Measurements from ENCODE around the gene UNC13C. TPM values are rescaled to one million over a fixed set of nuclear protein-coding genes. Genes with fewer than 3 reads are reported as not detected.

UNC13C gene
- total and polyA plus RNA-seq, 10 of the 15 experiments (the other 5 are each of a cell fraction or from before 2014, with no cell fraction given): 9.9 to 81.3 (median 25.0) TPM

DNA sequence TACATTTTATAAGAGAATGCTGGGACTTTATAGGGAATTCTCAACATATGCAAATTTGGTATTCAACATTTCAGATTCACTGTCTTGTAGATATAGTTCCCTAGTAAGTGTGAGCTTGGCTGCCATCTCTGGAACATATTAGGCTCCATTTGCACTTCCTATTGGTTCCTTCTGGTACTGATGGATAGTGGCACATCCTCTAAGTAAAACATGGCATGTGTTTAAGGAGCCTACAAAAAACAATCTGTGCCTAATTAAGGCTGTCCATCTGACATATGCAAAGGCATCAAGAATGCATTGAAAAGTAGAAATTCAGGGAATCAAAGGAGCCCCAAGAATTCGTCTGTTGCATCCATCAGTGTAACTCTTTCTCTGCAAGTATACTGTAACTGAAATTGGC, 344.1 kb downstream of the UNC13C start:
- H3K27ac ChIP-seq (ENCODE audit: control insufficient read depth, insufficient read depth): no peak overlapping the region
- 4% methylated on average over 1 of the region's 1 CpG for WGBS (ENCODE audit: insufficient coverage, insufficient replicate concordance, low lambda C conversion rate, missing lambda C conversion rate)
- in situ Hi-C loops (cut with MboI): no loop called here

More for the DNA sequence above, 344.1 kb downstream of the UNC13C start:
- no peak overlapping the region for H3K4me3 ChIP-seq
- CTCF ChIA-PET: interaction anchor here (1.1 to 1.2 kb wide), 2 partner anchors 8 to 84 kb away, joined by 3 read pairs; no protein-coding TSS in a partner anchor
- no peaks in the 10 kb centered on the region for H3K4me1 ChIP-seq (ENCODE audit: control insufficient read depth, insufficient read depth, low read length)
- POLR2A ChIA-PET: interaction anchor here (1.8 kb wide), 1 partner anchor 10 kb away, joined by 4 read pairs; no protein-coding TSS in a partner anchor
- SMC1A ChIA-PET (ENCODE audit: uncharacterized antibody, unreplicated experiment): interaction anchor here (0.6 to 3.0 kb wide), 6 partner anchors 8 to 178 kb away, joined by 3 to 7 read pairs (median 3); no protein-coding TSS in a partner anchor
- no peaks in the 10 kb centered on the region for H3K9me3 ChIP-seq (replicated peaks; ENCODE audit: control insufficient read depth, insufficient read depth, low read length)
- H3K4me2 ChIP-seq (ENCODE audit: control insufficient read depth, insufficient read depth): no peak overlapping the region
- H3K79me2 ChIP-seq (ENCODE audit: control insufficient read depth, insufficient read depth, low read length): no peaks in the 10 kb centered on the region
- DNase-seq (ENCODE audit: low read depth, low spot score) (no peak), ATAC-seq (no peak), FAIRE-seq (no peak)
- no peaks in the 10 kb centered on the region for H3K36me3 ChIP-seq (ENCODE audit: control insufficient read depth in 2 of 2, insufficient read depth in 2 of 2, low read length in 1 of 2)
- no peak overlapping the region for H2AFZ ChIP-seq (ENCODE audit: control insufficient read depth, low read depth, low read length)
- BruUV-seq (replicated peaks): no TSS peak
- H3K9ac ChIP-seq (ENCODE audit: control insufficient read depth, insufficient read depth, low read length): no peak overlapping the region
- H3K27me3 ChIP-seq (replicated peaks in 1 of 2; ENCODE audit: control insufficient read depth in 2 of 2, insufficient read depth in 2 of 2, low read length in 1 of 2): no peaks in the 10 kb centered on the region
- H4K20me1 ChIP-seq (ENCODE audit: control insufficient read depth, insufficient read depth): no peaks in the 10 kb centered on the region
- intact Hi-C loops (cut with micrococcal nuclease; ENCODE audit: unreplicated experiment): no loop called here
- TF ChIP-seq, protein P1, sequence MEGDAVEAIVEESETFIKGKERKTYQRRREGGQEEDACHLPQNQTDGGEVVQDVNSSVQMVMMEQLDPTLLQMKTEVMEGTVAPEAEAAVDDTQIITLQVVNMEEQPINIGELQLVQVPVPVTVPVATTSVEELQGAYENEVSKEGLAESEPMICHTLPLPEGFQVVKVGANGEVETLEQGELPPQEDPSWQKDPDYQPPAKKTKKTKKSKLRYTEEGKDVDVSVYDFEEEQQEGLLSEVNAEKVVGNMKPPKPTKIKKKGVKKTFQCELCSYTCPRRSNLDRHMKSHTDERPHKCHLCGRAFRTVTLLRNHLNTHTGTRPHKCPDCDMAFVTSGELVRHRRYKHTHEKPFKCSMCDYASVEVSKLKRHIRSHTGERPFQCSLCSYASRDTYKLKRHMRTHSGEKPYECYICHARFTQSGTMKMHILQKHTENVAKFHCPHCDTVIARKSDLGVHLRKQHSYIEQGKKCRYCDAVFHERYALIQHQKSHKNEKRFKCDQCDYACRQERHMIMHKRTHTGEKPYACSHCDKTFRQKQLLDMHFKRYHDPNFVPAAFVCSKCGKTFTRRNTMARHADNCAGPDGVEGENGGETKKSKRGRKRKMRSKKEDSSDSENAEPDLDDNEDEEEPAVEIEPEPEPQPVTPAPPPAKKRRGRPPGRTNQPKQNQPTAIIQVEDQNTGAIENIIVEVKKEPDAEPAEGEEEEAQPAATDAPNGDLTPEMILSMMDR (IDR thresholded peaks at IDR 0.05 in 2 of 3, conservative IDR thresholded peaks at IDR 0.05 in 1 of 3; ENCODE audit: control insufficient read depth in 2 of 3, extremely low read depth in 1 of 3, insufficient read depth in 1 of 3, low read depth in 3 of 3, low read length in 3 of 3): no peak
- TF ChIP-seq SIN3A (IDR thresholded peaks at IDR 0.05; ENCODE audit: low read depth, low read length) (no peak), BRCA1 (IDR thresholded peaks at IDR 0.05; ENCODE audit: low read depth, low read length) (no peak), EP300 (IDR thresholded peaks at IDR 0.05; ENCODE audit: borderline replicate concordance in 1 of 2, control insufficient read depth in 1 of 2, low read depth in 2 of 2, low read length in 2 of 2) (no peak), SPI1 (IDR thresholded peaks at IDR 0.05; ENCODE audit: borderline replicate concordance, insufficient read depth, low read depth, low read length) (no peak), CREM (IDR thresholded peaks at IDR 0.05; ENCODE audit: low read depth) (no peak), CBX3 (IDR thresholded peaks at IDR 0.05; ENCODE audit: borderline replicate concordance, low read depth) (no peak), NR2C1 (IDR thresholded peaks at IDR 0.05) (no peak), MTA3 (IDR thresholded peaks at IDR 0.05; ENCODE audit: borderline replicate concordance, low read length) (no peak), GABPA (IDR thresholded peaks at IDR 0.05; ENCODE audit: low read depth) (no peak)
- TF ChIP-seq, protein P2, sequence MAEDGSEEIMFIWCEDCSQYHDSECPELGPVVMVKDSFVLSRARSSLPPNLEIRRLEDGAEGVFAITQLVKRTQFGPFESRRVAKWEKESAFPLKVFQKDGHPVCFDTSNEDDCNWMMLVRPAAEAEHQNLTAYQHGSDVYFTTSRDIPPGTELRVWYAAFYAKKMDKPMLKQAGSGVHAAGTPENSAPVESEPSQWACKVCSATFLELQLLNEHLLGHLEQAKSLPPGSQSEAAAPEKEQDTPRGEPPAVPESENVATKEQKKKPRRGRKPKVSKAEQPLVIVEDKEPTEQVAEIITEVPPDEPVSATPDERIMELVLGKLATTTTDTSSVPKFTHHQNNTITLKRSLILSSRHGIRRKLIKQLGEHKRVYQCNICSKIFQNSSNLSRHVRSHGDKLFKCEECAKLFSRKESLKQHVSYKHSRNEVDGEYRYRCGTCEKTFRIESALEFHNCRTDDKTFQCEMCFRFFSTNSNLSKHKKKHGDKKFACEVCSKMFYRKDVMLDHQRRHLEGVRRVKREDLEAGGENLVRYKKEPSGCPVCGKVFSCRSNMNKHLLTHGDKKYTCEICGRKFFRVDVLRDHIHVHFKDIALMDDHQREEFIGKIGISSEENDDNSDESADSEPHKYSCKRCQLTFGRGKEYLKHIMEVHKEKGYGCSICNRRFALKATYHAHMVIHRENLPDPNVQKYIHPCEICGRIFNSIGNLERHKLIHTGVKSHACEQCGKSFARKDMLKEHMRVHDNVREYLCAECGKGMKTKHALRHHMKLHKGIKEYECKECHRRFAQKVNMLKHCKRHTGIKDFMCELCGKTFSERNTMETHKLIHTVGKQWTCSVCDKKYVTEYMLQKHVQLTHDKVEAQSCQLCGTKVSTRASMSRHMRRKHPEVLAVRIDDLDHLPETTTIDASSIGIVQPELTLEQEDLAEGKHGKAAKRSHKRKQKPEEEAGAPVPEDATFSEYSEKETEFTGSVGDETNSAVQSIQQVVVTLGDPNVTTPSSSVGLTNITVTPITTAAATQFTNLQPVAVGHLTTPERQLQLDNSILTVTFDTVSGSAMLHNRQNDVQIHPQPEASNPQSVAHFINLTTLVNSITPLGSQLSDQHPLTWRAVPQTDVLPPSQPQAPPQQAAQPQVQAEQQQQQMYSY (CRISPR knock-in tag; IDR thresholded peaks at IDR 0.05): no peak
- TF ChIP-seq, protein P3, sequence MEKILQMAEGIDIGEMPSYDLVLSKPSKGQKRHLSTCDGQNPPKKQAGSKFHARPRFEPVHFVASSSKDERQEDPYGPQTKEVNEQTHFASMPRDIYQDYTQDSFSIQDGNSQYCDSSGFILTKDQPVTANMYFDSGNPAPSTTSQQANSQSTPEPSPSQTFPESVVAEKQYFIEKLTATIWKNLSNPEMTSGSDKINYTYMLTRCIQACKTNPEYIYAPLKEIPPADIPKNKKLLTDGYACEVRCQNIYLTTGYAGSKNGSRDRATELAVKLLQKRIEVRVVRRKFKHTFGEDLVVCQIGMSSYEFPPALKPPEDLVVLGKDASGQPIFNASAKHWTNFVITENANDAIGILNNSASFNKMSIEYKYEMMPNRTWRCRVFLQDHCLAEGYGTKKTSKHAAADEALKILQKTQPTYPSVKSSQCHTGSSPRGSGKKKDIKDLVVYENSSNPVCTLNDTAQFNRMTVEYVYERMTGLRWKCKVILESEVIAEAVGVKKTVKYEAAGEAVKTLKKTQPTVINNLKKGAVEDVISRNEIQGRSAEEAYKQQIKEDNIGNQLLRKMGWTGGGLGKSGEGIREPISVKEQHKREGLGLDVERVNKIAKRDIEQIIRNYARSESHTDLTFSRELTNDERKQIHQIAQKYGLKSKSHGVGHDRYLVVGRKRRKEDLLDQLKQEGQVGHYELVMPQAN (conservative IDR thresholded peaks at IDR 0.05): no peak
- RAD21 ChIA-PET (ENCODE audit: unreplicated experiment): interaction anchor here (2.0 kb wide), 1 partner anchor 23 kb away, joined by 8 read pairs; no protein-coding TSS in a partner anchor

Data from GM12878 (cell line).